ENCODE results near the gene NCBP2.
"Not testable (repeated sequence)": the region's sequence is repeated elsewhere in the genome, so short reads cannot be mapped to it uniquely, and the experiment has no call there.

NCBP2 gene

DNA sequence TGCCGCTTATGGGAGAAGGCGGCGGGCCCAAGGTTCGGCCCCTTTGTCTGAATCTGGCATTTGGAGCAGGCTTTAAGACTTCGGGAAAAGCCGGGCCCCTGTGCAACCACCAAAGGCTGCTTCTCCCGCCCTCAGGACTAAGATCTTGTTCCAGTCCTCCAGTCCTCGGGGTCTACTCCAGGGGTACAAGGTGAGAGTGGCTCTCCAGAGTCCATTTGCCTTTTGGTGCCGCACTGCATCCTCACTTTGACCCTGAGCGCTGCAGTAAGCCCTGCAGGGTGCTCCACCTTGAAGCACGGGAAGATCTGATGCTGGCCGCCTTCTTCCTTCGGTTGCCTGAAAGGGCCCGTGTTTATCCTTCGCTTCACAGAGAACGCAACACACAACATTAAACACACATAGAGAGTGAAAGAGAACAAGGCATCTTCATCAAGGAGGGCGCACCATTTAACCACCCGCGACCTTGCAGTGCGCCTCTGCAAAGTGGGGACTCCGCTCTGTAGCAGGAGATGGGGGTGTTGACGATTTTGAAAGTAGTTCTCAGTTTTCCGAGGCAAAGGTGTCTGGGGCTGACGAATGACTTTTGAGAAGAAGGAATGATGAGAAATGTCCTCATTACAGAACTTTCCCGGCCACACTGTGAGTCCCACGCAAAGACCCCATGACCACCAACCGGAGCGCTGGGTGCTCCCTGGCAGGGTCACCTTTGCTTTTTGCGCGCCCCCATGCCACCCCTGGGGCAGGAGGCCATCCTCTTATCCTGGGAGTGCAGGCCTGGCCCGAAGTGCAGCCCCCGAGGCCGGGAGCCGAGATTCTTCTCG, 25.3 kb upstream of the NCBP2 start:
- no peak for DNase-seq

DNA sequence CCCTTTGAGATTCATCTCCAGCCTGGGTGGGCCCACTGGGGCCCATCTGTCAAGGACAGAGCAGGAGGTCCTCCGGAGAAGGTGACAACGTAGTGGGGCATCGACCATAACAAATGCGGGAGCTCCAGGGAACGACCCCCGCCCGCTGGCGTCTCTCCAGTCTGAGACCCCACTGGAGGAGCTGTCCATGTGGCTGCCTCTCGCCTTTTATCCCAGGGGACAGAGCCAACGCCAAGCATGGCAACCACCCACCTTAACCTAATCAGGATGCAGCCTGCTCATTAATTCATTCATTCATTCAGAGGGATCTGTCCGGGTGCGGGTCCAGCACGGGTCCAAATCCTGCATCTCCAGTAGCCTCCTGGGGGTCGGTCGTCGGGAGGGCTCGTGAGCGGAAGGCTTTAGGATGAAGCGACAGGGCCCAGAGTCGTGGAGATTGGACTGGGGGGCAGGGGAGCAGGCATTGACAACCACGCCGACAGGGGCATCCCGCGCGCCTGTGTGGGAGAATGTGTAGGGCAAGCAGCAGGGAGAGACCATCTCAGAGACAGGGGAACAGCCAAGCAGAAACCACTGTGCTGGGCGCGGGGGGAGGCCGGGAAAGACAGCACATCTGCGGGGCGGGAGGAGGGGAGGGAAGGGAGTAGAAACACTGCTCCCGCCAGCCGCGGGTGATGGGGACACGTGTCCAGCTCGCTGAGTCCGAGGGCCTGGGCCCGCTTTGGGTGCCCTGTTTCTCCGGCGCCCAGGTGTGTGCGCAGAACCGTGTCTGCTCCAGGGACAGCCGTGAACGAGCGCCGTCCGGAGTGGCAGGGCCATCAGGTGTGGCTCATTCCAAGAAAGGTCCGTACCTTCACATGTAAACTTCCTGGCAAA, 24.4 kb upstream of the NCBP2 start:
- DNase-seq, result no peak

DNA sequence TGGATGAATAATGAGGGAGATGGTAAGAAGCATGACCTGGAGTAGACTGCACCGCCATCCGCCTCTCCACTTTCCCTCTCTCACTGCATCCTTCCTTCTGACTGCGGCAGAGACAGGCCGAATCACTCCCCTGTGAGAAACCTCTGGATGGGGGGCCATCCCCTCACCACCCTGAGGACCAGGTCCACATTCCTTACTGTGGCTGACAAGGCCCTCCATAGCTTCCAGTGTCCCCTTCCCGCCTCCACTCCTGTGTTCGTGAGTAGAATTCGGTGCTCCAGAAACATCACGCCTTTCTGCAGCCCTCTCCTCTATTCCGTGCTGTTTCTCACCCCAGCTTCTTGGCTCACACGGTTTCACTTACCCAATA, 23.5 kb upstream of the NCBP2 start:
- DNase-seq, result no peak

DNA sequence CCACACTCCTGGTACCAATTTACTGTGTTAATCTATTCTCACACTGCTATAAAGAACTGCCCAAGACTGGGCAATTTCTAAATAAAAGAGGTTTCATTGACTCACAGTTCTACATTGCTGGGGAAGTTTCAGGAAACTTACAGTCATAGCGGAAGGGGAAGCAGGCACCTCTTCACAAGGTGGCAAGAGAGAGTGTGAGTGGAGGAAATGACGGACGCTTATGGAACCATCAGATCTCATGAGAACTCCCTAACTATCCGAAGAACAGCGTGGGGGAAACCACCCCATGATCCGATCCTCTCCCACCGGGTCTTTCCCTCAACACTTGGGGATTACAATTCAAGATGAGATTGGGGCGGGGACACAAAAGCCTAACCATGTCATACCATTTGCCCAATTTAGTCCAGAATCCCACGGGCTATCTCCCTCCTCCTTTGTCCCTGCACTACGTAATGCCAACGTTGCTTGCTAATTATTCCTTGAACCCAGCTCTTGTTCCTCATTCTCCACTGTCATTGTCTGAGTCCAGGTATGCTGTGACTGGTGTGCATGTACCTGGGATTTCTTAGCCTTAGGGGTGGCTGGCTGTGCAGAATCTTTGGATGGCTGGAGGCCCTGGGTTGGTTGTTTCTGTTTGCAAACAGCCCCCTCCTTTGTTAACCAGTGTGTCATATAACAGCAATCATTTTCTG, 22.9 kb upstream of the NCBP2 start:
- DNase-seq, result no peak

DNA sequence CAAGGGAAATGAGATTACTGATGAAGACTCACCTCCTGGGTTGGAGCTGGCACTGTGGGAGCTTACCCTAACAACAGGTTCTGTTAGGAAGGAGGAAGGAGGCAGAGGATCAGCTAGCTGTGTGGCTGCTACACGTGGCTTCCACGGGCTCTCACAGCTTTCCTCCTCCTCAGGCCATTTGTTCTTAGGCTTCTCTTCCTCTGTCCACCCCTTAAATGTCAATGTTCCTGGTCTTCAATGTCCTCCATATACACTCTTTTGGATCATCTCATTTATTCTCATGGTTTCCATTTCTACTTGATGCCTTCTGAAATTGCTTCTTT, 21.3 kb upstream of the NCBP2 start:
- DNase-seq, result no peak

DNA sequence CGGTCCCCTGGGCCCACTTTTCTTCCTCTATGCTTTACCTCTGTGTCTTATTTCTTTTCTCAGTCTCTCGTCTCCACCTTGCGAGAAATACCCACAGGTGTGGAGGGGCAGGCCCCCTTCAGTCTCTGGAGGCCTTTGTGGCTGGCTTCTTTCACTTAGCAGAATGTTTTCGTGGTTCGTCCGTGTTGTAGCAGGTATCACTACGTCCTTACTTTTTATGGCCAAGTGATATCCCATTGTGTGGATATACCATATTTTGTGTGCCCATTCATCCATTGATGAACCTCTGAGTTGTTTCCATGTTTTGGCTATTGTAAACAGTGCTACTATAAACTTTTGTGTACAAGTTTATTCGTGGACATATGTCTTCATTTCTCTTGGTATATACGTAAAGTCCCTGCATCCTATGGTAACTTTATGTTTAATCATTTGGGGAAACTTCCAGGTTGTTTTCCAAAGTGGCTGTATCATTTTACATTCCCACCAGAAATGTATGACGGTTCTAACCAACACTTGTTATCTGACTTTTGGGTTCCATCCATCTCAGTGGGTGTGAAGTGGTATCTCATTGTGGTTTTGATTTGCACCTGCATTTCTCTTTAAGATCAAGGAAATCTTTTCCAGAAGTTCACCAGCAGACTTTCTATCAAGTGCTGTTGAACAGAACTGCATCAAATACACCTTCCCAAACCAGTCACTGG, 20.8 kb upstream of the NCBP2 start:
- no peak for DNase-seq

DNA sequence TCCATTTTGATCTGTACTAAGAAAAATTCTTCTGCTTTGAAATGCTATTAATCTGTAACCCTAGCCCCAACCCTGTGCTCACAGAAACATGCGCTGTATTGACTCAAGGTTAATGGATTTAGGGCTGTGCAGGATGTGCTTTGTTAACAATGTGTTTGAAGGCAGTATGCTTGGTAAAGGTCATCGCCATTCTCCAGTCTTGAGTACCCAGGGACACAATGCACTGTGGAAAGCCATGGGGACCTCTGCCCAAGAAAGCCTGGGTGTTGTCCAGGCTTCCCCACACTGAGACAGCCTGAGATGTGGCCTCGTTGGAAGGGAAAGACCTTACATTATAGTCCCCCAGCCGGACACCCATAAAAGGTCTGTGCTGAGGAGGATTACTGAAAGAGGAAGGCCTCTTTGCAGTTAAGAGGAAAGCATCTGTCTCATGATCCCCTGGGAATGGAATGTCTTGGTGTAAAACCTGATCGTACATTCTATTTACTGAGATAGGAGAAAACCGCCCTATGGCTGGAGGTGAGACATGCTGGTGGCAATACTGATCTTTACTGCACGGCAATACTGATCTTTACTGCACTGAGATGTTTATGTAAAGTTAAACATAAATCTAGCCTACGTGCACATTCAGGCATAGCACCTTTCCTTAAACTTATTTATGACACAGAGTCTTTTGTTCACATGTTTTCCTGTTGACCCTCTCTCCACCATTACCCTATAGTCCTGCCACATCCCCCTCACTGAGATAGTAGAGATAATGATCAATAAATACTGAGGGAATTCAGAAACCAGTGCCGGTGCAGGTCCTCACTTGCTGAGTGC, 20.0 kb upstream of the NCBP2 start:
- DNase-seq, result no peak

DNA sequence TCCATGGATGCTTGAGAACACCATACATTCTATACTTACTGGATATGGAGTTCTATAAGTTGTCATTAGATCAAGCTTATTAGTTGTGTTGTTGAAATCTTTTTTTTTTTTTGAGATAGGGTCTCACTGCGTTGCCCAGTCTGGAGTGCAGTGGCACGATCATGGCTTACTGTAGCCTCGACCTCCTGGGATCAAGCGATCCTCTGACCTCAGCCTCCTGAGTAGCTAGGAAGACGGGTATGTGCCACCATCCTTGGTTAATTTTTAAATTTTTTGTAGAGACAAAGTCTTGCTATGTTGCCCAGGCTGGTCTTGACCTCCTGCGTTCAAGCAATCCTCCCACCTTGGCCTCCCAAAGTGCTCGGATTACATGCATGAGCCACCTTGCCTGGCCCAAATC, 12.5 kb upstream of the NCBP2 start:
- DNase-seq, result no peak

DNA sequence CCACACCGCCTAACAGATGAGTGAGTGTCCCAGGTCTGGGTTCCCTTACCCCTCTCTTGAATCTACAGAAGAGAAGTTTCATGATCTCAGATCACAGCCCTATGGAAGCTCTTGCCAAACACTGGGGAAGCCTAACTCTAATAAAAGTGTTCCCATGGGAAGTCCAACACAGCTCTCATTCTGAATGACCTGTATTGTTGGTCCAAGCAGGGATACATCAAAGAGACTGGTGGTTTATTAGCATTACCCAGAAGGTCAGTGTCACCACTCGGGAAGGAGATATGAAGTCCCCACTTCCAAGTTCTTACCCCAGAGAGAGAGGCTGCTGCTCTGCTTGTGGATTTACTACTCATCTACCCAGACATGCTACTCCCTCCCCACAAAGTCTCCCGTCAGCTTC, 9.0 kb upstream of the NCBP2 start:
- DNase-seq, result no peak

DNA sequence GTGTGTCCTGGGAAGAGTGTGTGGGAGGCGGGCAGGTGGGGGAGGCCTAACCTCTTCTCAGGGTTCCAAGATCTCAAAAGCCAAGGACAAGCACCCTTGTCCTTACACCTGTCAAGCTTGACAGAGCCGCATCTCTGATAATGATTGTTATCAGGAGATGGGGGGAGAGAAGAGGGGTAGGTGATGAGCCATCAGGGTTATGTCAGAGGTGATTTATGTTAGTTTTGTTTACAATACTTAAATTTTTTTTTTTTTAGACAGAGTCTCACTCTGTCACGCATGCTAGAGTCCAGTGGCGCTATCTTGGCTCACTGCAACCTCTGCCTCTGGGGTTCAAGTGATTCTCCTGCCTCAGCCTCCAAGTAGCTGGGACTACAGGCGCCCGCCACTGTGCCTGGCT, 7.4 kb upstream of the NCBP2 start:
- DNase-seq, result no peak

DNA sequence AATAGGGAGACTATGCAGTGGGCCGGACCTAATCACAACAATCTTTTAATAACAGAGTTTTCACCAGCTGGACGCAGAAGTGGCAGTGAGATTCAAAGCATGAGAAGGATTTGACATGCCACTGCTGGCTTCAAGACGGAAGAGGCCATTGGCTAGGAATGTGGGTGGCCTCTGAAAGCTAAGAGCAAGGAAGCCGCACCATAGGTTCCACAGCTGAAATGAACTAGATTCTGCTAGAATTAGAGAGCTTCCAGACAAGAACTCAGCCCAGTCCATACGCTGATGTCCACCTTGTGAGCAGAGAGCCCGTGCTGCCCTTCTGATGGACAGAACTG, 6.9 kb upstream of the NCBP2 start:
- DNase-seq, result no peak

DNA sequence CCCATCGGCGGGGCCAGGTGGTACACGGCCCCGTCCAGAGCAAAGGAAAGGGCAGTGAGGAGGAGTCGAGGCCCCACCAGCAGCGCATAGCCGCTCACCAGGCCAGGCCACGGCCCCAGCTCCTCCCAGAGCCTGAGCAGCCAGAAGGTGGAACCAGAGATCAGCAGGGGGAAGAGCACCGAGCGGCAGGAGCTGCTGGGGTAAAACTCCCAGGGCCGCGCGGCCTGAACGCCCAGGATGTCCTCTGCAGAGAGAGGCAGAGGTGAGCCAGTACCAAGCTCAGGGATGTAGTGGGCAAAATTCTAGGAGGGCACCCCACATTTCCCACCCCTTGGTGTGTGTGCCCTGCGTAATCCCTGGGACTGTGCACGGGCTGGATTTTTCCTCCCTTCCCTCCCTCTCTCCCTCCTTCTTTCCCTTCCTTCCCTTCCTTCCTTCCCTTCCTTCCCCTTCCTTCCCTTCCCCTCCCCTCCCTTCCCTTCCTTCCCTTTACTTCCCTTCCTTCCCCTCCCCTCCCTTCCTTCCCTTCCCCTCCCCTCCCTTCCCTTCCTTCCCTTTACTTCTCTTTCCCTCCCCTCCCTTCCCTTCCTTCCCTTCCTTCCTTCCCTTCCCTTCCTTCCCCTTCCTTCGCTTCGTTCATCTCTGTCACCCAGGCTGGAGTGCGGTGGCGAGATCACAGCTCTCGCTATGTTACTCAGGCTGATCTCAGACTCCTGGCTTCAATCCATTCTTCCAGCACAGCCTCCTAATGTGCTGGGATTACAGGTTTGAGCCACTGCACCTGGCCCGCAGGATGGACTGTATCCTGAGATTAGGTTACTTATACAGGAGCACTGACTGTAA, 6.3 kb upstream of the NCBP2 start:
- no peak for DNase-seq

DNA sequence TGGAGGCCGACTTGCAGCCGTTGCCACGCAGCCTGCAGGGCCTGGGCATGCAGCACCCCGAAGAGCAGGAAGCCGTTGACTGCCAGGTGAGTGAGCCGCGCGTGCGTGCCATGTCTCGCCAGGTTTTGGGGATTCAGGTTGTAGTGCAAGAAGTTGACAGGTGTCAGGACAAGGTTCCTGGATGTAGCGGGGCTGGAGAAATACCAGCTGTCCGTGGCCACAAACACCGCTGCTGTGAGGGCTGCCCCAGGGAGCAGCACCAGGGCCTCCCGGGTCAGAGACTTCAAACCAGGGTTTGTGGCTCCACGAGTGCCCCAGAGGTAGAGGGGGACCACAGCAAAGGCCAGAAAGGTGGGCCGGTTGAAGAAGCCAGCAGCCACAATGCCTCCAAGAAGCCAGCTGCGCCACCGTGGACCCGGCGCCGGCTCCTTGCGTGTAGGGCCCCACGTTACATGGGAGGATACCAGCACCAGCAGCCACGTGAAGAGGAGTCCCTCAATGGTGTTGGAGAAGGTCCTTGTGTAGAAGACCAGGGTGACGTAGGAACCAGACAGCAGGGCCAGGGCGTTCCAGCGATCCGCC, 5.6 kb upstream of the NCBP2 start:
- DNase-seq, result no peak

DNA sequence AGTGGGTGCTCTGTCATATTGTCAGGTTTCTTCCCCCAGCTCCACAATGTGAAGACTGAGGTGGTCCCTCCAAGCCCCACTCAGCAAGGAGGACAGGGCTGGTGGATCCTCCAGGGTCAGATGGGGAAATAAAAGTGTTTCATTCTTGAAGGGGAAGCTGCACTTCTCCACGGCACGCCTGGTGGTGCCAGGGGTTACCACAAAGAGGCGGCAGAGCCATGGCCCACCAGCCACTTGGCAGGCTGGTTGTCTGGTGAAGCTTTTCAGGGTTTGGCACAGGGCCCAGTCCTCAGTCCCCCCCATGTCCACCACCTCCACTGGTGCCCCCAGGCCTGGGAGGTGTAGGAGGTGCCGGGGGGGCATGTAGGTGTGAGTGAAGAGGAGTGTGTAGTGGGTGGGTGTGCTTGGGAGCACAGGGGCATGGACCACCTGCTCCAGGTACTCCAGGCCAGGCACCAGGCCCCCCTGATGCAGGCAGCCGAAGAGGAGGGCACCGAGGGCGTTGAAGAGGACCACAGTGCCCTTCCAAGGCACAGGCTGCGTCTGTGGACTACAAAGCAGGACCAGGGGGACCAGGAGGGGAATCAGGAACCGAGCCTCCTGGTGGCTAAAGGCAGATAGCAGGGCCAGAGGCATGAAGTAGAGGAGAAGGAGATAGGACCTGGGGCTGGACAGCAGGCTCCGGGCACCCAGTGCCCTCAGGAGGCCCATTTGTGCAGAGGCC, 5.0 kb upstream of the NCBP2 start:
- no peak for DNase-seq

DNA sequence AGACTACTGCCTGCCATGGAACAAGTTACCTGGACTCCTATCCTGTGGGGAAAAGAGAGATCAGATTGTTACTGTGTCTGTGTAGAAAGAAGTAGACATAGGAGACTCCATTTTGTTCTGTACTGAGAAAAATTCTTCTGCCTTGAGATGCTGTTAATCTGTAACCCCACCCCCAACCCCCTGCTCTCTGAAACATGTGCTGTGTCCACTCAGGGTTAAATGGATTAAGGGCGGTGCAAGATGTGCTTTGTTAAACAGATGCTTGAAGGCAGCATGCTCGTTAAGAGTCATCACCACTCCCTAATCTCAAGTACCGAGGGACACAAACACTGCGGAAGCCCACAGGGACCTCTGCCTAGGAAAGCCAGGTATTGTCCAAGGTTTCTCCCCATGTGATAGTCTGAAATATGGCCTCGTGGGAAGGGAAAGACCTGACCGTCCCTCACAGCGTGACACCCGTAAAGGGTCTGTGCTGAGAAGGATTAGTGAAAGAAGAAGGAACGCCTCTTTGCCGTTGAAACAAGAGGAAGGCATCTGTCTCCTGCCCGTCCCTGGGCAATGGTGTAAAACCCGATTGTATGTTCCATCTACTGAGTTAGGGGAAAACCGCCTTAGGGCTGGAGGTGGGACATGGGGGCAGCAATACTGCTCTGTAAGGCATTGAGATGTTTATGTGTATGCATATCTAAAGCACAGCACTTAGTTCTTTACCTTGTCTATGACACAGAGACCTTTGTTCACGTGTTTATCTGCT, 1.9 kb upstream of the NCBP2 start:
- DNase-seq, result not testable (repeated sequence)

DNA sequence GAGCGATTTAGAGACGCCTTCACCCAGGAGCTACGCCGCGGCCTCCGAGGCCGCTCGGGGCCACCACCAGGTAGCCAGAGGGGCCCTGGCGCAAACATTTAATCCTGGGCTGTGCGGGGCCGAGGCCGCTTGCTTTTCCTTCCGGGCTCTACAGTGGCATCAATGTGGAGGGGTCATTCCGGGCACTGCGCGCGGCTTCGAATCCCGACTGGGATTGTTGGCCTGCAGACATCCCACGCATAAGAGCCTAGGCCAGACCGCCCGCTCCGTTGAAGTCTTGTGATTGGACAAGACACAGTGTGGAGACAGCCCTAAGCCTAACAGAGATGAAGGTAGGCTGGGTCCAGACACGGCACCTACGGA, 568 bp upstream of the NCBP2 start:
- no peak for DNase-seq

DNA sequence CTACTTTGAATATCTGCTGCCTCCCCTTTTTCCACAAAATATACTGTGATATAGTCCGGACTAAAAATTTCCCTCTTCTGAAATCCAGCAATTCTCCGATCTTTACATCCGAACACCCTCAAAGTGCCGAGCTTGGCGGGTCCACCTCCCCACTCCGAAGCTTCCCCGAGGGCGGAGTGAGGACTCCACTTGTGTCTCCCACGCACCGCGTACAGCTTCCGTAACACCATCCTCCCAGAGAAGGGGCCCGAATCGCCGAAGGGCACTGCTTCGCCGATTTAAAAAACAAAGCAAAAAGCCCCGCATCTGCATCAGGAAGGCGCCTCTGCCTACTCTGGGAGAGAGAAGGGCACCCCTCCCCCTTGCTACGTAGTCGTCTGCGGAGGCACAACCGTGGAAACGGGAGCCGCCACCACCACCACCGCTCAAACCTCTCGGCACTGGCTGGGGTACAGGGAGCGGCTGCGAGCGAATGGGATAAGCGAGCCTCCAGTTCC, 551 bp downstream of the NCBP2 start:
- DNase-seq, result peak; percentile 56

DNA sequence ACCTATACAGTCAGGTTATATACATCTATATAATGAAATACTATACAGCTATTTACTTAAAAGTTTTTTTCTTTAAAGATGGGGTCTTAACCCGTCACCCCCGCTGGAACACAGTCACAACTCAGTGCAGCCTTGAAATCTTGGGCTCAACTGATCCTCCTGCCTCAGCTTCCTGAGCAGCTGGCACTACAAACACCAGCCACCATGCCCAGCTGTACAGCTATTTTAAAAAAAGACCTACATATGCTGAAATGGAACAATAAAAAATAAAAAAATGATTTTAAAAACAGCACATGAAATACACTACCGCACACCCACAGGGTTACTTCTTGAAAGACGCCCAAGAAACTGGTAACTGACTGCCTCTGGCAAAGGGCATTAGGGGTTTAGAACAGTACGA, 3.8 kb downstream of the NCBP2 start:
- no peak for DNase-seq

DNA sequence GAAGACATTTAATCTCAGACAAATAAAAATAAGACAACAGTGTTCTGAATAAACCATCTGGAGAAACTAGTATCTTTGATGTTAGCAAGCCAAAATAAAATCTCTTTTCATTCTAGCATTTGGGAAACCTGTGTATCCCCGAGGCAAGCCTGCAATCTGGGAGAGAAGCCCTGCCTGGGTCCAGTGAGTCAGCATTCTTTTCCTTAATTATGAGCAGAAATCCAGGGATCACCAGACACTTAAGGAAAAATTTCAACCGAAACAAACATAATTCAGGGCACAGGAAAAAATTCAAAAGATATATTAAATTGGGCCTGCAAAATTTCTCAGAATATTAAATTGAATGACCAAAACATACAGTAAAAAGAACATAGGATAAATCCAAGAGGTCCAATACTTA, 4.2 kb downstream of the NCBP2 start:
- no peak for DNase-seq

DNA sequence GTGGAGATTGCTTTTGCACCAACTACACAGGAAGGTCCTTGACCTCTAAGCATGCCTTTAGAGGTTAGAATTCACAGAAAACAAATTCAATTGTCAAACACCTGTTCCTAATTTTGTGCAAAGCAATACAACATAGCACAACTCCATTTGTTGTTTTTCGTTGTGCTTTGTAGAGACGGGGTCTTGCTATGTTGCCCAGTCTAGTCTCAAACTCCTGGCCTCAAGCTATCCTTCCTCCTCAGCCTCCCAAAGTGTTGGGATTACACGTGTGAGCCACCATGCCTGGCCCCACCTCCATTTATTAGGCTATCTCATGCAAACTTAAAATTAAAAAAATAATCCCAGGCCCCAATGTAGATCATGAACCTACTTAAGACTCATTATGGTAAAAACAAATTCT, 6.0 kb downstream of the NCBP2 start:
- no peak for DNase-seq
